SU-DHL-6 (cell line): ENCODE results near the gene TPM3.

Source experiments
- EZH2phosphoT487 ChIP-seq: fragments of 200-600 bp; sonication (generic), shearing (Covaris generic); conservative IDR thresholded peaks from 2 replicates; pipeline ENCODE4 v1.6.1; 2018; ENCODE audit warnings: mild to moderate bottlenecking, antibody characterized with exemption, low read length, moderate library complexity, mixed read lengths
- TF ChIP-seq, protein P1 (sequence below): fragments of 200-600 bp; sonication (generic); IDR thresholded peaks from one replicate; pipeline ENCODE4 v1.5.1; 2017; ENCODE audit warnings: antibody characterized with exemption, mild to moderate bottlenecking, low read length, moderate library complexity; ENCODE audit not compliant: insufficient read depth, poor library complexity, severe bottlenecking

DNA sequence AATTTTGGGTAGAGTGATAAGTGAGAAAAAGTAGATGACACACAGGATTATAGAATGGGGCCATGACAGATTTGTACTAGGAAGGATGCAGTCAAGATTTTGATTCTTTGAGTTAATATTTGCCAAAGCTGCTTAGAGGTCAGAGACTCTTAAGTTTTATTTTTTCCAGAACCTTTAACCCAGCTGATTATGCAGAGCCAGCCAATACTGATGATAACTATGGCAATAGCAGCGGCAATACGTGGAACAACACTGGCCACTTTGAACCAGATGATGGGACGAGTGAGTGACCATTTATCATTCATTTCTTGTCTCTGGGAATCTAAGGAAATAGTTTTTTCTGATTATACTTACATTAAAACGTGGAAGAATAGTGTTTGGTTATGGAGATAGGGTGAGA is 45.0 kb upstream of the TPM3 start:
- TF ChIP-seq, protein P1, sequence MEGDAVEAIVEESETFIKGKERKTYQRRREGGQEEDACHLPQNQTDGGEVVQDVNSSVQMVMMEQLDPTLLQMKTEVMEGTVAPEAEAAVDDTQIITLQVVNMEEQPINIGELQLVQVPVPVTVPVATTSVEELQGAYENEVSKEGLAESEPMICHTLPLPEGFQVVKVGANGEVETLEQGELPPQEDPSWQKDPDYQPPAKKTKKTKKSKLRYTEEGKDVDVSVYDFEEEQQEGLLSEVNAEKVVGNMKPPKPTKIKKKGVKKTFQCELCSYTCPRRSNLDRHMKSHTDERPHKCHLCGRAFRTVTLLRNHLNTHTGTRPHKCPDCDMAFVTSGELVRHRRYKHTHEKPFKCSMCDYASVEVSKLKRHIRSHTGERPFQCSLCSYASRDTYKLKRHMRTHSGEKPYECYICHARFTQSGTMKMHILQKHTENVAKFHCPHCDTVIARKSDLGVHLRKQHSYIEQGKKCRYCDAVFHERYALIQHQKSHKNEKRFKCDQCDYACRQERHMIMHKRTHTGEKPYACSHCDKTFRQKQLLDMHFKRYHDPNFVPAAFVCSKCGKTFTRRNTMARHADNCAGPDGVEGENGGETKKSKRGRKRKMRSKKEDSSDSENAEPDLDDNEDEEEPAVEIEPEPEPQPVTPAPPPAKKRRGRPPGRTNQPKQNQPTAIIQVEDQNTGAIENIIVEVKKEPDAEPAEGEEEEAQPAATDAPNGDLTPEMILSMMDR: no peak
- TF ChIP-seq EZH2phosphoT487: no peak
